ENCODE measurements around the gene CYP2C8.
"Not testable (repeated sequence)": the region's sequence is repeated elsewhere in the genome, so short reads cannot be mapped to it uniquely, and the experiment has no call there.

CYP2C8 gene

DNA sequence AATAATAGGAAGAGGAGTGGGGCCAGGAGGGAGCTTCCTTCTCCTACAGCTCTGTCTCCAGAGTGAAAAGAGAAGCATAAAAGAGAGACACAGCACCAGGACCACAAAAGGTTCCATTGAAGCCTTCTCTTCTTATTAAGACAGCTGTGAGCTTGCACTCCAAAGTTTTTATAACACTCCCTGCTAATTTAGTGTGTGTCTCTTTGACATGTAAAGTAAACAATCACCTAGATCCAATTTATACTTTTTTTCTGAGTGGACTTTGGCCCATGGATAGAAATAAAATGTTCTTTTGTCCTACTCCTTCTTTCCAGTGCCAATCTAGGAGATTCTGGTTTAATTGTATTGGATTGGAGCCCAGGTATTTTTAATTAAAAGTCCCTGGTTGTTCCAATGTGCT, at the start of gene CYP2C8:
Gene CYP2C8 (minus strand): TSS at position 212 of the 400 bp plus-strand sequence. CDS start 95 bp downstream, at position 117.
- DNase-seq, result no peak

DNA sequence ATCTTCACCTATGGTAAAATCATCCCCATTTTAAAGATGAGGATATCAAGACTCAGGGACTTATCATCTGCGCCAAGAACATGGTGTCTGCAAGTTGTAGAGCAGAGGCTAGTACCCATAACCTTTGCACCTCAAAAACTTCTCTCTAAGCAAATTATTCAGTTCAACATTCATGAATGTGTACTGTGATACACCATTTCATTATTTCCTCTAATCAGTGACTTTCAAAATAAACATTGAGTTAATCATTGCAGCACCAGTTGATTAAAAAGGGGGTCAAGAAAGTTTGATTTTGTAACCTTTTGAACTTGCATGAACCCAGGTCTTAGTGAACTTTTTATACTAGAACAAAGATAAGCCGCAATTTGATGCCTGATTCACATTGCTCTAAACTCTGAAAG, 47.6 kb upstream of the CYP2C8 start:
- DNase-seq, result no peak

DNA sequence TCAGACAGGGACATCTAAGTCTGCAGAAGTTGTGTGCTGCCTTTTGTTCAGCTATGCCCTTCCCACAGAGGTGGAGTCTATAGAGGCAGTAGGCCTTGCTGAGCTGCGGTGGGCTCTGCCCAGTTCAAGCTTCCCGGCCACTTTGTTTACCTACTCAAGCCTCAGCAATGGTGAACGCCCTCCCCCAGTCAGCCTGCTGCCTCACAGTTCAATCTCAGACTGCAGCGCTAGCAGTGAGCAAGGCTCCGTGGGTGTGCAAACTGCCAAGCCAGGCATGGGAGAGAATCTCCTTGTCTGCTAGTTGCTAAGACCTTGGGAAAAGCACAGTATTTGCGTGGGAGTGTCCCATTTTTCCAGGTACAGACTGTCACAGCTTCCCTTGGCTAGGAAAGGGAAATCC, 41.5 kb upstream of the CYP2C8 start:
- DNase-seq, result not testable (repeated sequence)

- no peak for DNase-seq
These were observed 28.5 kb upstream of the CYP2C8 start for GRCh38 chr10:95097805-95098204.

- DNase-seq, result no peak
These were observed 26.8 kb upstream of the CYP2C8 start for GRCh38 chr10:95096143-95096542.

GRCh38 chr10:95079626-95080025, 10.3 kb upstream of the CYP2C8 start:
- not testable (repeated sequence) for DNase-seq

DNA sequence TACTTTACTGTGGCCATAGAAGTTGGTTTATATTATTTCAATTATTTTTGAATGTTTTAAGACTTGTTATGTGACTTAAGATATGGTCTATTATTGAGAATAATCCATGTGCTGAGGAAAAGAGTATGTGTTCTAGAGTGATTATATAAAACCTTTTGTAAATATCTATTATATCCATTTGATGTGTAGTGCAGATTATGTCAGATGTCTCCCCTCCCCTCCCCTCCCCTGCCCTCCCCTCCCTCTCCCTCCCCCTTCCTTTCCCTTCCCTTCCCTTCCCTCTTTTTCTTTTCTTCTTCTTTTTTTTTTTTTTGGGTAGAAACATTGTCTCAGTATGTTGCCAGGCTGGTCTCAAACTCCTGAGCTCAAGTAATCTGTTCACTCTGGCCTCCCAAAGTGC, 8.3 kb upstream of the CYP2C8 start:
- no peak for DNase-seq

DNA sequence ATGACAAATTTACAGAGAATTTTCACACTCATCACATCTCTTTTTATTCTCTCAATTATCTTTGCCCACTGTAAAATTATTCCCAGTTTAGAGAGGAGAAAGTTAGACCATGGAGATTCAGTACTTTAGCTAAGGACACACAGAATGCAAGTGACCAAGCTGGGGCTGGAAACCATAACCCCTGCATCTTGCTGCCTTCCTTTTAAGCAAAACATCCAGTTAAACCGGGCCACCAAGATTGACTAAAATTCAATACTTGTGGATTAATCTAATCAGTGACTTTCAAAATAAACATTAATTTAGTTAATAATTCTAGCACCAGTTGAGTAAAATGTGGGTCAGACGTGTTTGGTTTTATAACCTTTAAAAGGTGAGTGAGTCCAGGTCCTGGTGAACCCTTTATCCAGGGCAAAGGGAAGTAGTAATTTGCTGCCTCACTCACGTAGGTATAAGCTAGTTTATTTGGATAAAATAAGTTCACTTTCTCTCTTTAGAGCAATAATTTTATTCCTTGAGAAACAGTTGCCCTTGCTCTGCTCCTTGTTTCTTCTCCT, 1.9 kb upstream of the CYP2C8 start:
- no peak for DNase-seq

DNA sequence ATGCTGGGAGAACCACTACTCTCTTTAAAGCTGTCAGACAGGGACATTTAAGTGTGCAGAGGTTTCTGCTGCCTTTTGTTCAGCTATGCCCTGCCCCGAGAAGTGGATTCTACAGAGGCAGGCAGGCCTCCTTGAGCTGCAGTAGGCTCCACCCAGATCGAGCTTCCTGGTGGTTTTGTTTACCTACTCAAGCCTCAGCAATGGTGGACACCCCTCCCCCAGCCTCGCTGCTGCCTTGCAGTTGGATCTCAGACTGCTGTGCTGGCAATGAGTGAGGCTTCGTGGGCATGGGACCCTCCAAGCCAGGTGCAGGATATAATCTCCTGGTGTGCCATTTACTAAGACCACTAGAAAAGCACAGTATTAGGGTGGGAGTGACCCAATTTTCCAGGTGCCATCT, 5.2 kb downstream of the CYP2C8 start:
- not testable (repeated sequence) for DNase-seq

GRCh38 chr10:95056744-95057363, 12.4 kb downstream of the CYP2C8 start:
- no peak for DNase-seq

DNA sequence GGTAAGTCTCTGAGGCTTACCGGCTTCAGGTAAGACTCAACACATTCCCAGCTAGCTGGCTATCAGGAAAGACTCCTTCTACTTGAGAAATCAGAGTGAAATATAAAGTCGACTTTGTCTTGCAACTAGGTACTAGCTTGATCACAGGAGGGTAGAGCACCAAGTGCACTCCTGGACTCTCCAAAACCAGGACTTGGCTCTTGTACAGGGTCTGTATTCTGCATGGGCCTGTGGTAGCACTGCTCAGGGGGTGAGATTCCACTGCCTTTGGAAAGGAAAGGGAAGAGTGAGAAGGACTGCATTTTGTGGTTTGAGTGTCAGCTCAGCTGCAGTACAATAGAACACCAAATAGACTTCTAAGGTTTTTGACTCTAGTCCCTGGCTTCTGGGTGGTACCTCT, 19.4 kb downstream of the CYP2C8 start:
- DNase-seq, result no peak

- DNase-seq, result no peak
These were observed 21.1 kb downstream of the CYP2C8 start for GRCh38 chr10:95048206-95048605.

DNA sequence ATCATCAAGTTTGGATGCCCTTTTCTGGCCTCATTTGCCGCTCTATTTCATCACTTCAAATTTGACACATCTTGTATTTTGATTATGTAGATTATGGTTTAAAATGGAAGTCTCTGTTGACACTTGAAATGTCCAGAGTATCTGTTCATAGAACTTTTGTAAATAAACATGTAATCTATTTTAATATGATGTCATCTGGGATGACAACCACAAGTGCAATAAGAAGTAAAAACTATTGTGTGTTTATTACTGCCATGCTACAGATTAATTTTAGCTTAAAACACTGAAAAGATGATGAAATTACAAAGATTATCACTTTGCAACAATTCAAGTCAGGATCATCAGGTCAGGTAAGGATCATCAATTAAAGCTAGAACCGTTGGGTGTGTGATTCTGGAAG, 30.0 kb downstream of the CYP2C8 start:
- DNase-seq, result no peak

DNA sequence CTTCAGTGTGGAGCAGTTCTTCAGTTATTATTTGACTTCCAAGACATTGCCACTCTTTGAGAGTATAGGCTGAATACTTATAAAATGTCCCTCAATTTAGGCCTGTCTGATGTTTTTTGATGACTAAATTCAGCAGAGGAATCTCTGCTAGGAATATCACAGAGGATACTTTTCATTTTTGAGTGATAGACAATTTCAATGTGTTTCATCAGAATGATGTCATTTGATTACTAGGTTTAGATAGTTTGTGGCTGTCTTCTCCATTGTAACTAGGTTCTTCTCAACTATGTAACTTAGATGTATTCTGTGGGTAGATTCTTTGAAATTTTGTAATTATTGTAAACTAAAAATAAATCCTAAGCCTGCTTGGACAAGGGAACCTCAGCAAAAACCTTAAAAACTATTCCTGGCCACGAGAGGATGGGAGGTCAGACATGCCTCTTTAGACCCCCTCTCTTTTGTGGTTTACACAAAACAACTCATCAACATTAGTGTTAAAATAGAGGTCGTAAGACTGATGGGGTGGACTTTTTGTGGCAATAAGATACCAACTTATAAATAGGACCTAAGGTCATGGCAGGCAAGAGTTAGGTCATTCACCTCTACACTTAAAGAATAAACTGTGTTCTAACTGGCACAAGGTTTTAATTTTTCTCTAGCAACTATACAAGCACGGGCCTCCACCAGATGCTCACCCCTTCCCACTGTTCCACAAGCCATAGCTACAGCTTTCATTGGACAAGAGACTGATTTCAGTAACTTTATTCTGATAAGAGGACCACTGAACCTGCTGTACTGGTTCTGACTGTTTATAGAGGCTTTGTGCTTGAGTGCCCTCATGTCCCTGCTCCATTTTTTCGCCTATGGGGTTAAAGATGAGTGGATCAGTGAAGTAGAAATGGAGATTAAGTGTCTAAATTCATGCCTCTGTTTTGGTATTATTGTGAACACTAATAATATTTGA, 33.7 kb downstream of the CYP2C8 start:
- no peak for DNase-seq

GRCh38 chr10:95034401-95034800, 34.9 kb downstream of the CYP2C8 start:
- no peak for DNase-seq

GRCh38 chr10:95031656-95032055, 37.6 kb downstream of the CYP2C8 start:
- DNase-seq, result no peak

DNA sequence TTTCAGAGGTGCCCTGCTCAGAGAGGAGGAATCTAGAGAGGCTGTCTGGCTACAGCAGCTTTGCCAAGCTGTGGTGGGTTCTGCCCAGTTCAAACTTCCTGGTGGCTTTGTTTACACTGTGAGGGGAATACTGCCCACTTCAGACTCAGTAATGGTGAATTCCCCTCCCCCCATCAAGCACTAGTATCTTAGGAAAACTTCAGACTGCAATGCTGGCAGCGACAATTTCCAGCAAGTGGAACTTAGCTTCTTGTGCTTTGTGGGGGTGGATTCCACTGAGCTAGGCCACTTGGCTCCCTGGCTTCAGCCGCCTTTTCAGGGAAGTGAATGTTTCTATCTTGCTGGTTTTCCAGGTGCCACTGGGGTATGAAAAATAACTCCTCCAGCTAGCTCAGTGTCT, 42.8 kb downstream of the CYP2C8 start:
- DNase-seq, result no peak

DNA sequence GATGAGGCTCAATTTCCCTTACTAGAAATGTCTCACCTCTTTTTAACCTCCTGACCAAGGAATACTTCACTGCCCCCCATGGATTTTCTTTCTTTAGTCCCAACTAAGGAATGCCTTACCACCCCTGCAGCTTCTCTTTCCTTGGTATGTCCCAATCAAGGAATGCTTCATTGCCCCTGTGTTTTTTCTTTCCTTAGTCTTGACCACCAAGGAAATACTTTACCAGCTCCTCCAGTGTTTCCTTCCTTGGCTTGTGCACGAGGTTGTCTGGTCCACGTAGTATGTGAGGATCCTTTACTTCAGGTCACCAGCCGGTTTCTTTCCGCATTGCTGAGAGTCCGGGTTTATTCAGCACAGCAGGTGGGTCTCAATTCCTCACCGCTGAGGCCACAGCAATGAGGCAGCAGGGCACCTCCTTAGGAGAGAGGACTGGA, 71.5 kb downstream of the CYP2C8 start:
- DNase-seq, result no peak

DNA sequence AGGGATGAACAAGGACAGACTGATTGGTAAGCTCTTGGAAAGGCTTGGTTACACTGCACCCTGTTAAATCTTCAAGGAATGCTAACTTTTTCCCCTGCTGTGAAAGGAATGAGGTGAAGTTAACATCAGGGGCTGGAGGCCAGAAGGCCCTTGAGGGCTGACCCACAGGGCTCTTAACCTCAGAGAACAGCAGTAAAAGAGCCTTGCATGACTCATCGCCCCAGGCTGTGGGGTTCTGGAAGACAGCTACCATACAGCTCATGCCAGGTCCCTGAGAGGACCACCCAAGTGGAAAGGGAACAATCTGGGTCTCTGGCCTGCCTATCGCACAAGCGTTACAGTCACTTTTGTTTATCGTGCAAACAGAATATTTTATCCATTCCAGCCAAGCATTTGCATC, 76.5 kb downstream of the CYP2C8 start:
- DNase-seq, result no peak

DNA sequence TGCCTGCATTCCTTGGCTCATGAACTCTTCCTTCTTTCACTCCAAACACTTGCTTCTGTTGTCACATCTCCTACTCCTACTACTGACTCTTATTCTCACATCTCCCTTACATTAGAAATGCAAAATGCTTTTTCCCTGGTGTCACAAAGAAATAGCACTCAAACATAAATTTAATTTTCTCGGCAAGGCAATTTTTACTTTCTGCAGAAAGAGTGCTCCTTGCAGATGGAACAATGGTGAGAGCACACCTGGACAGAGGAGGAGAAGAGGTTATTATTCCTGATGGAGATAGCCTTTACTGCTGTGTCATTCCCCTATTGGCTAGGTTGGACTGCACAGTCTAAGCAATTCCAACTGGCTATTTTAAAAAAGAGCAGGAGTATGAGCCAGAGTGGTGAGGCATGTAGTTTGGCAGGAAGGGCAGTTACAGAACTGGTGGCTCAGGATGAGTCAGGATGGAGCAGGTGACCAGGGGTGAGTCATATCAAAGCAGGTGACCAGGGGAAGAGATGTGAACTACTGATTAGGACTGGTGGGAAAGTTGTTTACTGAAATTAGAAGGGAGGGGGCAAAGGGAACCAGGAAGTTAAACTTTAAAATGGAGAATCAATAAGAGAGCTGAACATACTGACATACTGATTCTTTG, 77.9 kb downstream of the CYP2C8 start:
- no peak for DNase-seq

DNA sequence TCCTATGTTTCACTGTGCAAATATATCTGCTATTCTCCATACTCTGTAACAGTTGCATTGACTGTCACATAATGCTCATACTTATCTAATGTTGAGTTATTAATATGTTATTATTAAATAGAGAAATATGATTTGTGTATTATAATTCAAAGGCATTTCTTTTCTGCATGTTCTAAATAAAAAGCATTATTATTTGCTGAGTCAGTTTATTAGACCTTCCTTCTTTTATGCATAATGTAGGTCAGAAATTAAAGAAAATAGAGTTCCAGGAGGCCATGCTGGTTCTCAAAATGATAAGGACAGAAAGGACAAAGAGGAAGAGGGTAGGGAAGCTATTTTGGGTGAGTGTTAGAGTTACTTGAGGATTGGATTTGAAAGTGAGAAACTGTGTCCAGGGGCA, 80.1 kb downstream of the CYP2C8 start:
- DNase-seq, result no peak
